NB4 (cell line): ENCODE results near the gene TCF23.

Experiments
- CTCF ChIP-seq: IDR thresholded peaks from one replicate; pipeline ENCODE4 v1.5.1; 2012; ENCODE audit warnings: low read depth, low read length
- POLR2A ChIP-seq: IDR thresholded peaks from 2 replicates; pipeline ENCODE4 v1.6.1; 2011; ENCODE audit warnings: mild to moderate bottlenecking; ENCODE audit not compliant: insufficient read length; ENCODE audit errors: extremely low read depth

GRCh38 chr2:27175330-27175729, 26.5 kb downstream of the TCF23 start:
- TF ChIP-seq CTCF = no peak
- no peak for TF ChIP-seq POLR2A
